ENCODE measurements around the gene PRKCH. TPM values are rescaled to one million over a fixed set of nuclear protein-coding genes. Genes with fewer than 3 reads are reported as not detected.

The PRKCH gene
- total RNA-seq, 1 donor from 2014 or later, result 19.1 TPM

DNA sequence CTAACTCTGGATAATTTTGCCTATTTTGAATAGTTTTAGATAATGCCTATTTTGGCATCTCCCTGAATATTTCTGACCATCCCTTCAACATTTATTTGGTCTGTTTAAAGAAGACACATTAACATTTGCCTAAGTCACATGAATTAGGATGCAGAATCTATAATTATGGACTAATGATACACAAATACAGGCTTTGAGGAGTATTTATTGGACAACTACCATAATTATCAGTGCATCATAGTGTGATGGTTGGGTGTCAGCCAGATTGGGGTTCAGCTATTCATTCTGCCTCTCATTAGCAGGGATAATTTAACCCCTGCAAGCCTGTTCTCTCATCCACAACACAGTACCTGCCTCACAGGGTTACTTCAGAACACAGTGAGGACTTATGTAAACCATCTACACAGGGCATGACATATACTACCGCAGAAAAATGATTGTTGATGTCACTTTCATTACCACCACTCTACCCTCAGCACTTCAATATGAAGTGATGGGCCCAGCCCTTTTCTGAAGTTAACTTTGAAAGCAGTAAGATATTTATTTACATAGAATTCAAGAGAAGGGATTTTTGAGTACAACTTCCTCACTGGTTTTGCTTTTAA lies 14.4 kb downstream of the PRKCH start:
- no peak overlapping the region for H3K4me3 Mint-ChIP-seq
- no peaks in the 10 kb centered on the region for H3K27me3 Mint-ChIP-seq
- no peaks in the 10 kb centered on the region for H3K9me3 Mint-ChIP-seq
- peaks cover 21% of the 10 kb centered on the region for H3K4me1 Mint-ChIP-seq (ENCODE audit: unreplicated experiment)
- TF ChIP-seq, protein P1, sequence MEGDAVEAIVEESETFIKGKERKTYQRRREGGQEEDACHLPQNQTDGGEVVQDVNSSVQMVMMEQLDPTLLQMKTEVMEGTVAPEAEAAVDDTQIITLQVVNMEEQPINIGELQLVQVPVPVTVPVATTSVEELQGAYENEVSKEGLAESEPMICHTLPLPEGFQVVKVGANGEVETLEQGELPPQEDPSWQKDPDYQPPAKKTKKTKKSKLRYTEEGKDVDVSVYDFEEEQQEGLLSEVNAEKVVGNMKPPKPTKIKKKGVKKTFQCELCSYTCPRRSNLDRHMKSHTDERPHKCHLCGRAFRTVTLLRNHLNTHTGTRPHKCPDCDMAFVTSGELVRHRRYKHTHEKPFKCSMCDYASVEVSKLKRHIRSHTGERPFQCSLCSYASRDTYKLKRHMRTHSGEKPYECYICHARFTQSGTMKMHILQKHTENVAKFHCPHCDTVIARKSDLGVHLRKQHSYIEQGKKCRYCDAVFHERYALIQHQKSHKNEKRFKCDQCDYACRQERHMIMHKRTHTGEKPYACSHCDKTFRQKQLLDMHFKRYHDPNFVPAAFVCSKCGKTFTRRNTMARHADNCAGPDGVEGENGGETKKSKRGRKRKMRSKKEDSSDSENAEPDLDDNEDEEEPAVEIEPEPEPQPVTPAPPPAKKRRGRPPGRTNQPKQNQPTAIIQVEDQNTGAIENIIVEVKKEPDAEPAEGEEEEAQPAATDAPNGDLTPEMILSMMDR (conservative IDR thresholded peaks at IDR 0.05), result no peak
- peaks cover 2% of the 10 kb centered on the region for H3K36me3 Mint-ChIP-seq
- no peak overlapping the region for H3K27ac Mint-ChIP-seq
- DNase-seq (ENCODE audit: extremely low spot score, unreplicated experiment), result no peak

DNA sequence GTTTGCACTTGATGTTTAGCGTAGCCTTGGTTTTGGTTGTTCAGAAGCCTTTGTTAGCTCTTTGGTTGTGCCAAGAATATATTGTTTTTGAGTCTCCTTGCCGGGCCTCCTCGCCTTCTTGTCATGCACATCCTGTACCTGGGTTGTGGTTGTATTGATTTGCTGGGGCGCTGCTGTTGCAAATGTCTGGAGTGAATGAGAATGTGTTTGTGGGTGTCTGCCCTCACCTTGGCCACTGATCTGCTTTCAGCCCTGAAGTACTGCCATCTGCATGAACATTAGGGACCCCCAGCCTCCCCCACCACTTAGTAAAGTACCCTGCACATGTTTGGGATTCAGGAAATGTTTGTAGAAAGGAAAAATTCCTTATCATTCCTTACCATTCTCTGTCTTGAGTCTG lies 16.5 kb downstream of the PRKCH start:
- TF ChIP-seq, protein P1 (conservative IDR thresholded peaks at IDR 0.05), result no peak
- no peaks in the 10 kb centered on the region for H3K27me3 Mint-ChIP-seq
- peak overlapping the region; percentile 67 for H3K27ac Mint-ChIP-seq

DNA sequence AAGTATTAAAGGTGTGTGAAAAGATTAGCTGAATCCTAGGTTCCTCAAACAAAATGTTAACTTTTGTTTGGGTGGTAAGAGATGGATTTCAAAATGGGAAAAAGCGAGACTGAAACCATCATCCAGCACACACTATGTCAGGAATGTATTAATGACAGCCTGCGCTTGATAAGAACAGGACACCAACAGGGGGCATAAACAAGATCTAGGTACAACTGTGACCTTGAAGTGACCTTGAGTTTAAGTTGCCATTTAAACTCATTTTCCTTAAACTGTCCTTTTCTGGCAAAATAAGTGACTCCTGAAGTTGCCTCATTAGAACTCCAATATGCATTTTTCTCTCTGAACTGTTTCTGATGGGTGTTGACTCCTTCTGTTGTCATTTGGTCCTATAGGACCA lies 17.1 kb downstream of the PRKCH start:
- Mint-ChIP-seq H3K27me3 (no peaks in the 10 kb centered on the region), H3K27ac (peak overlapping the region; percentile 67)

More for the DNA sequence above, 16.5 kb downstream of the PRKCH start:
- peaks cover 4% of the 10 kb centered on the region for H3K36me3 Mint-ChIP-seq
- H3K9me3 Mint-ChIP-seq, result no peaks in the 10 kb centered on the region
- DNase-seq (ENCODE audit: extremely low spot score, unreplicated experiment), result no peak
- peaks cover 17% of the 10 kb centered on the region for H3K4me1 Mint-ChIP-seq (ENCODE audit: unreplicated experiment)
- H3K4me3 Mint-ChIP-seq, result no peak overlapping the region

DNA sequence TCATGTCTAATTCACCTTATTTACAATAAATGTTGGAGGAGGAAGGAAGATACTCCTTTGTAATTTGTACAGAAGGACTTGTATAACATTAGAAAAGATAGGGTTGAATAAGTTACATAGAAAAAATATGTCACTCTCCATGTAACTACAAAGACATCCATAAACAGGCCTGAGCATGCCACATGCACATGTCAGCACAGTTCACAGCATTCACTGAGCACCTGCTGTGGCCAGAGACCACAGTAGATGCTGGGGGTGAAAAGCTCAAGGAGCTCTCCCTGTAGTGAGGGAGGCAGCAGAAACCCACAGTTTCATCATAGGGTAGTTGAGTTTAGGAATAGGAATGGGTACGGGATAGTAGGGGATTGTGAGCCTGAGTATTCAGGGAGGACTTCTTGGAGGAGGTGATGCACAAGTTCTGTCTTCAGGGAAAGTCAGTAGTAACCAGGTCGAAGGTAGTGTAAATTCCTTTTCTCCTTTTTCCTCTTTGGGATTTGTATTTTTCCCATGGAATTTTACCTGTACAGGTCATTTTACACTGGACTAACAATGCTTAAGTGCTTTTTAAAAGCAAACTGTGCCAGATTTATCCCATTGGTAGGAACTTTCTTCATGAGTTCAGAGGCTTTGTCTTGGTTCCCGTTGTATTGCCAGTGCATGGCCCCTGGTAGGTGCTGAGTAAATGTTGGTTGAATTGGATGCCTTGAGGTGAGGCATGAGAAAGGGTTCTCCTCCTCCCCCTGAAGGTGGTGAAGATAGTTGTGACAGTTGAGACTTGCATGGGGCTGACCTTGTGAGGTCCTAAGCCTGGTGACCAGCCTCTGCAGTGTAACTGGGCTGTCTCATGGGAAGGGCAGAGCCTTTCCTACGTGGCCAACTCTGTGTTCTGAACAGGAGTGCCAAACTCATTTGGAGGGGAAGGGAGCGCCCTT lies 20.2 kb downstream of the PRKCH start:
- no peak overlapping the region for H3K27ac Mint-ChIP-seq
- H3K36me3 Mint-ChIP-seq, result peaks cover 4% of the 10 kb centered on the region
- peaks cover 27% of the 10 kb centered on the region for H3K4me1 Mint-ChIP-seq (ENCODE audit: unreplicated experiment)
- TF ChIP-seq, protein P1 (conservative IDR thresholded peaks at IDR 0.05), result no peak
- DNase-seq (ENCODE audit: extremely low spot score, unreplicated experiment), result no peak
- no peaks in the 10 kb centered on the region for H3K9me3 Mint-ChIP-seq
- no peak overlapping the region for H3K4me3 Mint-ChIP-seq
- H3K27me3 Mint-ChIP-seq, result no peaks in the 10 kb centered on the region

More for the DNA sequence above, 17.1 kb downstream of the PRKCH start:
- Mint-ChIP-seq H3K4me1 (ENCODE audit: unreplicated experiment) (peaks cover 17% of the 10 kb centered on the region), H3K4me3 (no peak overlapping the region), H3K36me3 (peaks cover 4% of the 10 kb centered on the region), H3K9me3 (no peaks in the 10 kb centered on the region)
- TF ChIP-seq, protein P1 (conservative IDR thresholded peaks at IDR 0.05), result no peak
- DNase-seq (ENCODE audit: extremely low spot score, unreplicated experiment), result no peak

DNA sequence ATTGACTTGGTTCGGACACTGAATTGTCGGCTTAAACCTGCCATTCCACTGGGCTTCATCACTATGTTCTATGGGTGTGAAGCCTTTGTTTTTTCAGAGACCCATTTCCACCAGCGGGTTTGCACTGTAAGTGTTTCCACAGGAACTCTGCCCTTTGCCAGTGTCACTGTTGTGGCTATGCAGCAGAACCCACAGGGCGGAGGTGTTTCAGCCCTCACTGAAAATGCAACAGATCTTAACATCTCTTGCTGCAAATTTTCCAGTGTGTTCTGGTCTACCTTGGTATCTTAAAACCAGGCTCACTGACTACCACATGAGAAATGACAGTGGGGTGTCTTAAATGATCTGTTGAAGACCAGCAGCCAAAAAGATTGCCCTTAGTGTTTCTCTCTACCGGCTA lies 21.1 kb downstream of the PRKCH start:
- Mint-ChIP-seq H3K27ac (no peak overlapping the region), H3K4me3 (no peak overlapping the region), H3K27me3 (no peaks in the 10 kb centered on the region), H3K4me1 (ENCODE audit: unreplicated experiment) (peaks cover 27% of the 10 kb centered on the region), H3K36me3 (peaks cover 4% of the 10 kb centered on the region), H3K9me3 (no peaks in the 10 kb centered on the region)
- no peak for DNase-seq (ENCODE audit: extremely low spot score, unreplicated experiment)
- TF ChIP-seq, protein P1 (conservative IDR thresholded peaks at IDR 0.05), result no peak

Measured in type B pancreatic cell (in vitro differentiated cells).